Activated CD8-positive, alpha-beta memory T cell treated with anti-CD3 and anti-CD28 coated beads, Interleukin-2, amount 50 U/mL, for 24 hours (primary cell): ENCODE data around the gene PYGM.

ENCODE experiments used
- DNase-seq: peaks from one replicate; pipeline ENCODE4 v3.0.0-alpha.2; 2020; ENCODE audit errors: extremely low read depth

Gene PYGM

GRCh38 chr11:64735725-64736259 lies 24.0 kb downstream of the PYGM start:
- no peak for DNase-seq

- no peak for DNase-seq
These were observed 24.7 kb downstream of the PYGM start for GRCh38 chr11:64734811-64735724.

- DNase-seq: no peak
These were observed 28.2 kb downstream of the PYGM start for GRCh38 chr11:64731601-64732000.

DNA sequence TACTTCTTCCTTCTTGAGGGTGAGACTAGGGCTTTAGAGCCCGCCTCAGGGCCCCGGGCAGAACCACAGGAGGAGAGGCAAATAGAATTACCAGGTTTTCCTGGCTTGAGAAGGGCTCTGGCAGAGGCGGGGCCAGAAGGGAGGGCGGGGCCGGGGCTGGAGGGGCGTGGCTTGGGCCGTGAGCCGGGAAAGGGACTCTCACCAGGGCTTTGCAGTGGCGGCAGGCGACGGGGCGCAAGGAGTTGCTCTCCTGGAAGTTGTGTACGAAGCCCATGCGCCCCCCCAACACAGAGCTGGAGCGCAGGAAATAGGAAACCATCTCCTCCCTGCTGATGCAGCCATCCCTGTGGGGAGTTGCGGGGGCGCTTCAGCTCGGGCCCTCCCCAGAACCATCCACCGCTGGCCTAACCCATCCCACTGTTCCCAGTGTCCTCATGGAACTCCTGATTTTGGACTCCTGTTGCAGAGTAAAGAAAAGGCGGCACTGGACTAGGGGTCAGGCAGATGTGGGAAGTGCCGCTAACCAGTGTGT lies 29.9 kb downstream of the PYGM start:
- DNase-seq: no peak

DNA sequence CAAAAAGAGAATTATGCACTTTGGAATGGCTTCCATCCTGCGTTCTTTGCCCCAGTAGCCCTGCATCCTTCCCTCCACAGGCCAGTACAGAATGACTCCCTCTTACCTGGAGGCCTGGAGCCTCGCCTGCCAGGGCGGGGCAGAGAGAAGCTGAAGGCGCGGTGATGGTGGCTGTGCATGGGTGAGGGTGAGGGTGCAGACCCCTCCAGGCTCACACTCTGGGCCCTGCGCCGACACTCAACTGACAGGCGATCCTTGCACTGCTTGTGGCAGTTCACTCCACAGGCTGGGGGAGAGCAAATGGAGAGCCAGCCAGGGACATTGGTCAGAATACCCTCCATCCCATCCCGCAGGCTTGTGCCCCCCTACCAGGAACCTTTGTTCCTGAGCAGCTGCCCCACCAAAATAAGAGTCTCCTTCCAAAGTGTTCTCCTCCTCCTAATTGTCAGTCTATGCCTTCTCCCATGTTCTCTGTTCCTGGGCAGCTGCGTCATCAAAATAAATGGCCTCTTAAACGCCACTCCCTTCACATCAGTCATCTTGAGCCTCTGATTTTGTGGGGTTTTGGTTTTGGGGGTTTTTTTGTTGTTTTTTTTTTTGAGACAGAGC lies 30.9 kb downstream of the PYGM start:
- no peak for DNase-seq

- DNase-seq: no peak
These were observed 32.8 kb downstream of the PYGM start for GRCh38 chr11:64726867-64727530.

DNA sequence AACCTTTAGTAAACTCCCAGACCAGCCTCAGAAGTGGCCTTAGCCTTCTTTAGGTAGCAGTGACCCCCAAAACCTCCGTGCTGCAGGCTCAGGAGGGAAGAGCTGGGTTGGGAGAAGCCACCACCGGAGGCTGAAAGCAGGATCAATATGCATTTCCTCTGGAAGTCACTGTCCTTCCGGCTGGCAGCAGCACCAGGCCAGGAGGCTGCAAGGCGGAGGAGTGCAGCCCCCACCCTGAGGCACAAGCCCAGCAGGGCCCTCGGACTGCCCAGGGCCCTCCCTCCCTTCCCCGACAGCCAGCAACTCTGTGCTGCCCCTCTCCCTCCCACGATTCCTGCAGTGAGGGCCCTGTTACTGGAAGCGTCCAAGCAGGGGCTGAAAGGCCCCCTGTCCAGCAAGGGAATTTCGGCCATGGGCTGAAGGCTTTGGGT lies 33.5 kb downstream of the PYGM start:
- DNase-seq: no peak

DNA sequence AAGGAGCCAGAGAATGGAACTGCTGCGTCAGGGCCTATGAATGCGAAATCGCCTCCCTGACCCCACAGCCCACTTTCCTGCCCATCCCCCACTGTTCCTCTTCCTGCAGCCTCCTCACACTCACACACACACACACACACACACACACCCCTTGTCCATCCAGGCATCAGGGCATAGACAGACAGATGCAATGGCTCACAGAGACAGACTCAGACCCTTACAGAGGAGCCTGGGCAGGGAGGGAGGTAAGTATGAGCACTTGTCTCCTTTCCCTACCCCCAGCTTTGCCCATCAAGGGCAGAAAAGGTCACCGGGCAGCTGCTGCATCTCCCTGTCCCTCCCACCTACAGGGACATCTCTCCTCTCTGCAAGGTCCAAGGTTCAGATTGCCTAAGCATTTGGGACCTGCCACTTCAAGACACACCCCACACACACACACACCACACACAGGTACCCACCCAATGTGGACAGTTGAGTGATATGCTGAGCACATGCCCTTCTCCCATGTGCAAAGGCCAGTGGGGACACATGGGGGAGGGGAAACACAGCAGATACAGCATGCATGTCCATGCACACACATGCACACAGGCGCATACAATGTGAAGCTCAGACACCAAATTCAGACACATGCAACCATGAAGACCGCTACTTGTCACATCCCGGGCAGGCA lies 34.8 kb downstream of the PYGM start:
- DNase-seq: no peak

- DNase-seq: no peak
These were observed 35.6 kb downstream of the PYGM start for GRCh38 chr11:64723907-64724862.

DNA sequence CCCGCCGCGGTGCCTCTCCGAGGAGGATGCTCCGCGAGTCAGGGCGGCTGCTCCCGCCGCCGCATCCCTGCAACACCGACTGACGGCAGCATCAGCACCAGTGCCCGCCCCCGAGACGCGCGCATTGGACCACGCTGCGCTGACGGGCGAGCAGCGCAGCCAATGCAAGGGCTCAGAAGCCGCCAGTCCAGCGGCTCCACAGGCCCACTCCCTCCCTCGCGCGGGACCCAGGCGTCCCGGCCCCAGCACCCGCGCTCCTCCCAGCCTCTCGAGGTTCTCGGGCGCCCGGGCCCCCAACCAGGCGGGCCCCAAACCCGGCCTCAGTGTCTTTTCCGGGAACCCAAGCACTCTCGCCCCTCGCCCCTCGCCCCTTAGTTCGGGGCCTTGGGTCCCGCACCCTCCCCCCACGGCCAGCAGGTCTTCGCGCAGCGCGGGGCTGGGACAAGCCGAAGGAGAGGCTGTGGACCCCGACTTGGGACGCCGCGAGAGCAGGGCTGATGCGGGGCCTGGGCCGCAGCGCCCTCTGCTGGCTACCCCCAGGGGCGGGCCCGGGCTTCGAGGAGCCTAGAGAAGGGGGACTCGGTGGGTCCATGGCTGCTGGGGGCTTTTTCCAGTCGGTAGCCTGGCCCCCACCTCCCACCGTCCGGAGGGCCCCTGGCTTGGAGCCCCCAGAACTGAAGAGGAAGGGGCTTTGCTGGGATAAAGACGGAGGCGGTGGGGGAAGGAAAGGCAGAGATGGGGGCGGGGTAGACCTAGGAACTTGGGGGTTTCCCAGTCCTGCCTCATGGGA lies 36.5 kb downstream of the PYGM start, which contains the start of gene NRXN2:
Gene NRXN2, minus strand, starts transcription at position 81 of the 790 bp plus-strand sequence. CDS start 9,498 bp downstream, outside the sequence.
- no peak for DNase-seq

- no peak for DNase-seq
These were observed 37.4 kb downstream of the PYGM start for GRCh38 chr11:64722141-64723065.

DNA sequence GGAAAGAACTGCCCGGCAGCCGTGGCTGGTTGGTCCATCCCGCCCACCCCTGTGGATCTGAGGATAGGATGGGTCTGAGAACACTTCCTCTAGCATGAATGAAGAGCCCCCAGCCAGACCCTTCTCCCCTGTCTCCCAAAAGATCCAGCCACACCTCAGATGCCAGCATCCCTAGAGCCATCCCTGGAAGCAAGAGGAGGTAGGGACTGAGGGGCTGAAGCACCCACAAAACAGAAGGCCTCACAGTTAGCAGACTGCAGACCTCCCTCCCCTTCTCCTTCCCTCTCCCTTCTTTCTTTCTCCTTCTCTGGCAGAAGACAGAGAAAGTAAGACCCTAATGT lies 38.4 kb downstream of the PYGM start:
- DNase-seq: no peak

DNA sequence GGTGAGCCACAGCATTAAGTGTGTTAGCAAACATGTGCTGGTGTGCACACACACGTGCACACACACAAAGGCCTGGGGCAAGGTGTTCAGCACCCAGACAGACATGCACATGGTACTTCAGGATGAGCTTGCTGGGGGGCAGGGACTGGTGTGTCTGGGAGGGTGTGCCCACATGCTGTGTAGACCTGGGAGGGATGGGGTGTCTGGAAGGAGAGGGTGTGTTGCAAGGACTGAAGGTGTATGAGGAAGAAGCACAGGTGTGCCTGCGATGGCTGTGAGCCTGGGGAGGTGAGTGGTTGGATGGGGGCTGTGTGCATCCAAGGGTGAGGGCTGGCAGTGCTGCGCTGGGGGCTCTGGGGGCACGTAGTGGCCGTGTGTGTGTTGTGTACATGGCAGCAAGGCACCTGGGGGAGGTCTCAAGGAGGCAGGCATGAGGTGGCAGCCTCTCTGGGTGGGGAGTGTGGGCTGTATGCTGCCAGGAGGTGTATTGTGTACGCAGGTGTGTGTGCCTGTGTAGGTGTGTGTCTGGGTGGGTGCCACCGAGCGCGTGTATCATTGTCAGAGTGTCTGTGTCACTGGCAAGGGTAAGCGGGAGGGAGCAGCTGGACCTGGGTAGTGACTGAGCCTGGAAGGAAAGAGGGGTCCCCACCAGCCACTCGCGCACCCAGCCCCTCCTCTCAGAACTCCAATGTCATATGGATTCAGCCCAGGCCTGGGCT lies 39.0 kb downstream of the PYGM start:
- no peak for DNase-seq

GRCh38 chr11:64720167-64720566 lies 39.6 kb downstream of the PYGM start:
- no peak for DNase-seq

DNA sequence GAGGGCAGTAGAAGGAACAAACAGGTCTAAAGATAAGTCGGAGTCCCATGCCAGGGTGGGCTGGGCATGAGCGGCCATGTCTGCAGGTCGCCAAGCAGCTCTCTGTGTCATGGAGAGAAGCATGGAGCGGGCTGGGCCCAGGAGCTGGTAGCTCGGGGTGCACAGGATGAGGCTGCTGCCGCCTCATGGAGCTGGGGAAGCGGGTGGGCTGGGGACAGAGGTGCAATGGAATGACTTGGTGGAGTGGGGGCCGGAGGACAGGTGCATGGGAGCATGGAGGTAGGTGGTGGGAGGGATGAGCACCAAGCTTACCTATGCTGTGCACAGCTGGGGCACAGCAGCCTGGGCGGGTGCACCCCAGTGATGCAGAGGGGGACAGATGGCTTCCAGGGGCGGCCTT lies 40.4 kb downstream of the PYGM start:
- DNase-seq: no peak

DNA sequence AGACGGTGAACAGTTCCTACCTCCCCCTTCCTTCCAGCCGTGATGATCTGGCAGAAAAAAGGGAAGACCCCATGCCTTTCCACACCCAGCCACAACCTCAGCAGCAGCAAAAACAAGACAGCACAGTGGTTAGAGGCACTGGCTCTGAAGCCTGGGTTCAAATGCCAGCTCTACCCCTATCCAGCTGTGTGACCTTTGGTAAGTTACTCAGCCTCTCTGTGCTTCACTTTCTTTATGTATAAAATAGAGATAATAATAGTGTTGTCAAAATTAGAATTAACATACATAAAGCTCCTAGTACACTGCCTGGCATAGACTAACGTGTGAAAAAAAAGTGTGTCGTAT lies 41.0 kb downstream of the PYGM start:
- DNase-seq: no peak

DNA sequence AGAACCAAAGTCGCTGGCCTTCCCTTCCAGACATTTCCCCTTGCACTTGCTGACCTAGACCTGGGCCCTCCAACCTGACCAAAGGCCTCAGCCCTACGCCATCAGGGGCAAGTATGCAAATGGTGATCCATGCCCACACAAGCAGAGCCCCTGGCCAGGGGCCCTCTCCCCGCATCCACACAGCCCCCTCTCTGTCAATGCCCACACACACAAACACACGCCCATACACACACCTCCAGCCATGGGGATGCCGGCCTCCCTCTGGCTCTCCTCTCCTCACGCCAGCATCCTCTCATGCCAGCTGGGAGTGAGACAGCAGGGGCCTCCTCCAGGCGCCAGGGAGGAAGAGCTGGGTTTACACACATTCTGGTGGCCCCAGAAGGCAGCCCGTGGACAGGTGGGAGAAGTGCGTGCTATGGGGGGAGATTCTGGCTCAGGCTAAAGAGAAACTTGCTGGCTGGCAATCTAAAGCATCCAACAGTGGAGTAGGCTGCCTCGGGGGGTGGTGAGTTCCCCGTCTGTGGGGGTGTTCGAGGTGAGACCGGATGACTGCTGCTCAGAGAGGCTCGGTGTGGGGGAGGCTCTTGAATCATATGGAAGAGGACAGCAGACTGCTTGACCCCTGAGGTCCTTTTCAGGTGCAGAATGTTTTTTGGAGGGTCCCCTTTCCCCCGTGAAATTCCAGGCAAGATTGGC lies 41.5 kb downstream of the PYGM start:
- DNase-seq: no peak

DNA sequence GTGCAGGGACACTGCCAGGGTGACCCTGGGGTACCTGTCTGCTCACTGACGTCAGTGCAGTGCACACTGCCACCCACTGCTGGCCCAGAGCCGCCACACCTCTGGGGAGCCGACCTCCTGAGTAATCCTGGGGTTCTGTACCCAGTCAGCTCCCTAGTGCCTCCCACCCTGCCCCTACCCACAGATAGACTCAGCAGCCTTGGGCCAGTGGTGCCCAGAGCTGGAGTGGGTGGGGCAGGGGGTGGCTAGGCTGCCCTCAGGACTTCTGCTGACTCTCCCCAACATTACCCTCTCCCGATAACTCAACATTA lies 42.6 kb downstream of the PYGM start:
- DNase-seq: no peak
